K562 (cell line): ENCODE results near the gene EFNA2. TPM values are rescaled to one million over a fixed set of nuclear protein-coding genes. Genes with fewer than 3 reads are reported as not detected.

ENCODE experiments used
- BDP1 ChIP-seq: IDR thresholded peaks from 3 replicates; pipeline ENCODE4 v1.6.1; 2011; ENCODE audit not compliant: insufficient read length, insufficient read depth
- BMI1 ChIP-seq: fragments of 150-350 bp; IDR thresholded peaks from 2 replicates; pipeline ENCODE4 v1.6.1; 2014; ENCODE audit warnings: low read length
- CHD2 ChIP-seq: IDR thresholded peaks from 2 replicates; pipeline ENCODE4 v1.6.1; 2011; ENCODE audit warnings: low read depth, low read length
- CREBBP ChIP-seq: IDR thresholded peaks from one replicate; pipeline ENCODE4 v1.6.1; 2012; ENCODE audit warnings: low read depth, mild to moderate bottlenecking, control low read depth, inconsistent platforms, low read length
- EP300 ChIP-seq: IDR thresholded peaks from 2 replicates; pipeline ENCODE4 v1.6.1; 2012; ENCODE audit warnings: low read length, improper control_type of control experiment
- ETV1 ChIP-seq: fragments of 450-650 bp; conservative IDR thresholded peaks from 2 replicates; pipeline ENCODE4 v1.6.1; 2016; ENCODE audit warnings: missing genetic modification characterization, control low read depth, low read depth, missing compliant biosample characterization
- NONO ChIP-seq, 2 experiments: fragments of 200-400 bp in 1 of 2; fragments of 450-650 bp in 1 of 2; formaldehyde crosslinking in 1 of 2; IDR thresholded peaks; 2 replicates each; pipeline ENCODE4 v1.6.1; 2017; ENCODE audit warnings: low read depth in 2 of 2, mild to moderate bottlenecking in 2 of 2, moderate library complexity in 2 of 2, low read length in 1 of 2
- PCBP1 ChIP-seq: fragments of 200-400 bp; formaldehyde crosslinking; IDR thresholded peaks from 2 replicates; pipeline ENCODE4 v1.6.1; 2018; ENCODE audit warnings: mild to moderate bottlenecking, low read depth, low read length; ENCODE audit not compliant: poor library complexity, severe bottlenecking
- PPARD ChIP-seq: fragments of 250-450 bp; sonication (Bioruptor Pico); IDR thresholded peaks from 2 replicates; pipeline ENCODE4 v1.8.0; 2022; ENCODE audit warnings: inconsistent platforms, mild to moderate bottlenecking, moderate library complexity
- PRPF4 ChIP-seq: fragments of 200-400 bp; formaldehyde crosslinking; IDR thresholded peaks from one replicate; pipeline ENCODE4 v1.6.1; 2017; ENCODE audit warnings: low read length, low read depth, mild to moderate bottlenecking; ENCODE audit not compliant: insufficient read depth, poor library complexity, severe bottlenecking
- PTRF ChIP-seq: fragments of 450-650 bp; IDR thresholded peaks from 2 replicates; pipeline ENCODE4 v1.6.1; 2016; ENCODE audit warnings: mild to moderate bottlenecking, missing genetic modification characterization, missing compliant biosample characterization
- SETDB1 ChIP-seq: IDR thresholded peaks from one replicate; pipeline ENCODE4 v1.6.1; 2012; ENCODE audit warnings: low read length, control low read depth, inconsistent platforms
- SREBF2 ChIP-seq: sonication (generic); formaldehyde crosslinking; IDR thresholded peaks from 2 replicates; pipeline ENCODE4 v1.4.0; 2020; ENCODE audit warnings: mild to moderate bottlenecking, missing genetic modification reagents
- TCF7 ChIP-seq: sonication (generic); IDR thresholded peaks from 2 replicates; pipeline ENCODE4 v1.6.1; 2016; ENCODE audit warnings: antibody characterized with exemption, borderline replicate concordance
- TCF7L2 ChIP-seq: fragments of 150-350 bp; IDR thresholded peaks from 2 replicates; pipeline ENCODE4 v1.6.1; 2016; ENCODE audit warnings: low read depth, mild to moderate bottlenecking, low read length, moderate library complexity
- ZKSCAN1 ChIP-seq: fragments of 150-350 bp; IDR thresholded peaks from 2 replicates; pipeline ENCODE4 v1.6.1; 2016; ENCODE audit warnings: low read depth, low read length
- ZSCAN29 ChIP-seq: fragments of 450-650 bp; IDR thresholded peaks from 2 replicates; pipeline ENCODE4 v1.6.1; 2017
- polyA plus RNA-seq, 8 experiments: library from polyadenylated mRNA; depleted of rRNA in 4 of 8; stranded (reverse) in 5 of 8; unstranded in 3 of 8; fragments of >200 nt; fragmentation: Nextera tagmentation in 2 of 8; fragmentation: Illumina TruSeq in 1 of 8; extraction: Ambion mirVana in 2 of 8; extraction: Trizol in 1 of 8; gene quantifications; 2 replicates each; pipeline versions ENCODE4 v1.2.1 to v1.2.3, GENCODE V29; 2011 to 2014; ENCODE audit warnings: inconsistent platforms in 1 of 8, missing spikeins in 1 of 8
- total RNA-seq, 7 experiments: library from RNA; depleted of rRNA in 6 of 7; stranded (reverse); fragments of >200 nt in 6 of 7; fragmentation: Illumina TruSeq in 2 of 7; extraction: Trizol in 2 of 7; gene quantifications; 2 replicates each; pipeline versions ENCODE4 v1.2.1 to v1.2.3, GENCODE V29; 2011 to 2021; ENCODE audit warnings: low replicate concordance in 1 of 7
- TF ChIP-seq, protein P1 (sequence below), 2 experiments: fragments of 450-650 bp in 1 of 2; IDR thresholded peaks; 2 replicates each; pipeline ENCODE4 v1.6.1; 2011 to 2017; ENCODE audit warnings: low read depth in 2 of 2, antibody characterized with exemption in 1 of 2, borderline replicate concordance in 1 of 2, low read length in 1 of 2, mild to moderate bottlenecking in 1 of 2, mixed read lengths in 1 of 2; ENCODE audit not compliant: control insufficient read depth in 1 of 2
- TF ChIP-seq, protein P2 (sequence below): fragments of 250-450 bp; sonication (Bioruptor Pico); IDR thresholded peaks from 2 replicates; pipeline ENCODE4 v1.9.0; 2021; ENCODE audit warnings: mild to moderate bottlenecking, inconsistent platforms
- TF ChIP-seq, protein P3 (sequence below): fragments of 450-650 bp; IDR thresholded peaks from 2 replicates; pipeline ENCODE4 v1.6.1; 2017; ENCODE audit warnings: antibody characterized with exemption
- TF ChIP-seq, protein P4 (sequence below): sonication (generic); formaldehyde crosslinking; IDR thresholded peaks from 2 replicates; pipeline ENCODE4 v1.8.1; 2022; ENCODE audit warnings: missing genetic modification reagents

Gene EFNA2
- total and polyA plus RNA-seq, 9 of the 15 experiments (the other 6 are each of a cell fraction or from before 2014, with no cell fraction given), result 0.11 to 0.44 (median 0.15) TPM; not detected in 6

DNA sequence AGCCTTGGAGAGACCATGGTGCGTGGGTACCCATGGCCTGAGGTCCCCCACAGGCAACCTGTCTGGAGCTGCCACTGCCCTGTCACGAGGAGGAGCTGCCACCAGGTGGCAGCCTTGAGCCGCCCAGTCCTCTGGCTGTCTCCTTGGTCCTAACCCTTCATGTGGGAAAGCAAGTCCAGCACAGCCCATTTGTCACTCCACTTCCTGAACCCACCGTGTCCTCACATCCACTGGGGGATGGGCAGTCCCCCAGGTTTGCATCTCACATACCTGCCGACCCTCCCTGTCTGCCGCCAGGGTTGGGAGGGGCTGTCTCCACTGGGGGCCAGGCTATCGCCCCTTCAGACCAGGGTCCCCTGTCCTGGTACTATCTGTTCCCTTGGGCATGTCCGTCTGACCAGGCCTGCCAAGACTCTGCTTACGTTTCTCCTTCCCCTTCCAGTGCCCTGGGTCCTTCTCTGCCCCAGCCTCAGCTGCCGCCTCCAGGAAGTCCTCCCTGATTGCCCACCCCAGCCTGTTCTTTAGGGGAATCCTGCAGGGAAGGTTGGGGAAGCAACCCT, 5.8 kb upstream of the EFNA2 start (continued):
- TF ChIP-seq ETV1 (no peak), BMI1 (no peak), PTRF (tag) (no peak), ZKSCAN1 (no peak), BDP1 (no peak), NONO (IDR thresholded peaks at IDR 0.05; ENCODE audit: low read depth in 2 of 2, low read length in 1 of 2) (no peak), TCF7 (no peak), CREBBP (no peak), SETDB1 (no peak), PRPF4 (no peak), CHD2 (no peak), ZSCAN29 (no peak), SREBF2 (CRISPR knock-in tag) (no peak), EP300 (no peak), PCBP1 (no peak), PPARD (CRISPR knock-in tag) (peak; percentile 34; the same call in 1 of the 2 replicates), TCF7L2 (no peak)
- TF ChIP-seq, protein P1, sequence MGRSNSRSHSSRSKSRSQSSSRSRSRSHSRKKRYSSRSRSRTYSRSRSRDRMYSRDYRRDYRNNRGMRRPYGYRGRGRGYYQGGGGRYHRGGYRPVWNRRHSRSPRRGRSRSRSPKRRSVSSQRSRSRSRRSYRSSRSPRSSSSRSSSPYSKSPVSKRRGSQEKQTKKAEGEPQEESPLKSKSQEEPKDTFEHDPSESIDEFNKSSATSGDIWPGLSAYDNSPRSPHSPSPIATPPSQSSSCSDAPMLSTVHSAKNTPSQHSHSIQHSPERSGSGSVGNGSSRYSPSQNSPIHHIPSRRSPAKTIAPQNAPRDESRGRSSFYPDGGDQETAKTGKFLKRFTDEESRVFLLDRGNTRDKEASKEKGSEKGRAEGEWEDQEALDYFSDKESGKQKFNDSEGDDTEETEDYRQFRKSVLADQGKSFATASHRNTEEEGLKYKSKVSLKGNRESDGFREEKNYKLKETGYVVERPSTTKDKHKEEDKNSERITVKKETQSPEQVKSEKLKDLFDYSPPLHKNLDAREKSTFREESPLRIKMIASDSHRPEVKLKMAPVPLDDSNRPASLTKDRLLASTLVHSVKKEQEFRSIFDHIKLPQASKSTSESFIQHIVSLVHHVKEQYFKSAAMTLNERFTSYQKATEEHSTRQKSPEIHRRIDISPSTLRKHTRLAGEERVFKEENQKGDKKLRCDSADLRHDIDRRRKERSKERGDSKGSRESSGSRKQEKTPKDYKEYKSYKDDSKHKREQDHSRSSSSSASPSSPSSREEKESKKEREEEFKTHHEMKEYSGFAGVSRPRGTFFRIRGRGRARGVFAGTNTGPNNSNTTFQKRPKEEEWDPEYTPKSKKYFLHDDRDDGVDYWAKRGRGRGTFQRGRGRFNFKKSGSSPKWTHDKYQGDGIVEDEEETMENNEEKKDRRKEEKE (IDR thresholded peaks at IDR 0.05; ENCODE audit: borderline replicate concordance in 1 of 2, control insufficient read depth in 1 of 2, low read depth in 2 of 2, low read length in 1 of 2), result no peak
- TF ChIP-seq, protein P2, sequence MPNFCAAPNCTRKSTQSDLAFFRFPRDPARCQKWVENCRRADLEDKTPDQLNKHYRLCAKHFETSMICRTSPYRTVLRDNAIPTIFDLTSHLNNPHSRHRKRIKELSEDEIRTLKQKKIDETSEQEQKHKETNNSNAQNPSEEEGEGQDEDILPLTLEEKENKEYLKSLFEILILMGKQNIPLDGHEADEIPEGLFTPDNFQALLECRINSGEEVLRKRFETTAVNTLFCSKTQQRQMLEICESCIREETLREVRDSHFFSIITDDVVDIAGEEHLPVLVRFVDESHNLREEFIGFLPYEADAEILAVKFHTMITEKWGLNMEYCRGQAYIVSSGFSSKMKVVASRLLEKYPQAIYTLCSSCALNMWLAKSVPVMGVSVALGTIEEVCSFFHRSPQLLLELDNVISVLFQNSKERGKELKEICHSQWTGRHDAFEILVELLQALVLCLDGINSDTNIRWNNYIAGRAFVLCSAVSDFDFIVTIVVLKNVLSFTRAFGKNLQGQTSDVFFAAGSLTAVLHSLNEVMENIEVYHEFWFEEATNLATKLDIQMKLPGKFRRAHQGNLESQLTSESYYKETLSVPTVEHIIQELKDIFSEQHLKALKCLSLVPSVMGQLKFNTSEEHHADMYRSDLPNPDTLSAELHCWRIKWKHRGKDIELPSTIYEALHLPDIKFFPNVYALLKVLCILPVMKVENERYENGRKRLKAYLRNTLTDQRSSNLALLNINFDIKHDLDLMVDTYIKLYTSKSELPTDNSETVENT (CRISPR knock-in tag), result no peak
- TF ChIP-seq, protein P3, sequence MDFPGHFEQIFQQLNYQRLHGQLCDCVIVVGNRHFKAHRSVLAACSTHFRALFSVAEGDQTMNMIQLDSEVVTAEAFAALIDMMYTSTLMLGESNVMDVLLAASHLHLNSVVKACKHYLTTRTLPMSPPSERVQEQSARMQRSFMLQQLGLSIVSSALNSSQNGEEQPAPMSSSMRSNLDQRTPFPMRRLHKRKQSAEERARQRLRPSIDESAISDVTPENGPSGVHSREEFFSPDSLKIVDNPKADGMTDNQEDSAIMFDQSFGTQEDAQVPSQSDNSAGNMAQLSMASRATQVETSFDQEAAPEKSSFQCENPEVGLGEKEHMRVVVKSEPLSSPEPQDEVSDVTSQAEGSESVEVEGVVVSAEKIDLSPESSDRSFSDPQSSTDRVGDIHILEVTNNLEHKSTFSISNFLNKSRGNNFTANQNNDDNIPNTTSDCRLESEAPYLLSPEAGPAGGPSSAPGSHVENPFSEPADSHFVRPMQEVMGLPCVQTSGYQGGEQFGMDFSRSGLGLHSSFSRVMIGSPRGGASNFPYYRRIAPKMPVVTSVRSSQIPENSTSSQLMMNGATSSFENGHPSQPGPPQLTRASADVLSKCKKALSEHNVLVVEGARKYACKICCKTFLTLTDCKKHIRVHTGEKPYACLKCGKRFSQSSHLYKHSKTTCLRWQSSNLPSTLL, result no peak
- TF ChIP-seq, protein P4, sequence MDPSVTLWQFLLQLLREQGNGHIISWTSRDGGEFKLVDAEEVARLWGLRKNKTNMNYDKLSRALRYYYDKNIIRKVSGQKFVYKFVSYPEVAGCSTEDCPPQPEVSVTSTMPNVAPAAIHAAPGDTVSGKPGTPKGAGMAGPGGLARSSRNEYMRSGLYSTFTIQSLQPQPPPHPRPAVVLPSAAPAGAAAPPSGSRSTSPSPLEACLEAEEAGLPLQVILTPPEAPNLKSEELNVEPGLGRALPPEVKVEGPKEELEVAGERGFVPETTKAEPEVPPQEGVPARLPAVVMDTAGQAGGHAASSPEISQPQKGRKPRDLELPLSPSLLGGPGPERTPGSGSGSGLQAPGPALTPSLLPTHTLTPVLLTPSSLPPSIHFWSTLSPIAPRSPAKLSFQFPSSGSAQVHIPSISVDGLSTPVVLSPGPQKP (CRISPR knock-in tag), result no peak
